Ishikawa (cell line): ENCODE measurements around the gene DRC3.

Experiments
- CEBPB ChIP-seq: IDR thresholded peaks from 2 replicates; pipeline ENCODE4 v1.6.1; 2012
- CREB1 ChIP-seq: IDR thresholded peaks from 2 replicates; pipeline ENCODE4 v1.6.1; 2012; ENCODE audit warnings: low read depth
- EGR1 ChIP-seq: IDR thresholded peaks from 2 replicates; pipeline ENCODE4 v1.6.1; 2012
- EP300 ChIP-seq: IDR thresholded peaks from 2 replicates; pipeline ENCODE4 v1.6.1; 2012; ENCODE audit warnings: borderline replicate concordance
- FOXM1 ChIP-seq: IDR thresholded peaks from 2 replicates; pipeline ENCODE4 v1.6.1; 2012; ENCODE audit warnings: low read depth, borderline replicate concordance
- MAX ChIP-seq: IDR thresholded peaks from 2 replicates; pipeline ENCODE4 v1.6.1; 2012
- NFIC ChIP-seq: IDR thresholded peaks from 2 replicates; pipeline ENCODE4 v1.6.1; 2012
- RAD21 ChIP-seq: IDR thresholded peaks from 2 replicates; pipeline ENCODE4 v1.6.1; 2012; ENCODE audit warnings: low read depth
- REST ChIP-seq: IDR thresholded peaks from 2 replicates; pipeline ENCODE4 v1.6.1; 2012; ENCODE audit warnings: low read depth, mild to moderate bottlenecking
- TAF1 ChIP-seq: IDR thresholded peaks from 2 replicates; pipeline ENCODE4 v1.6.1; 2012; ENCODE audit warnings: low read depth, mild to moderate bottlenecking
- TCF12 ChIP-seq: IDR thresholded peaks from 2 replicates; pipeline ENCODE4 v1.6.1; 2012; ENCODE audit warnings: low read depth
- TEAD4 ChIP-seq: IDR thresholded peaks from 2 replicates; pipeline ENCODE4 v1.6.1; 2012
- USF1 ChIP-seq: IDR thresholded peaks from 2 replicates; pipeline ENCODE4 v1.6.1; 2012
- YY1 ChIP-seq: IDR thresholded peaks from 2 replicates; pipeline ENCODE4 v1.6.1; 2012; ENCODE audit warnings: low read depth
- ZBTB7A ChIP-seq: IDR thresholded peaks from 2 replicates; pipeline ENCODE4 v1.6.1; 2012; ENCODE audit warnings: low read depth

Gene DRC3

GRCh38 chr17:18031955-18032354 lies 59.3 kb downstream of the DRC3 start:
- TF ChIP-seq TEAD4 (no peak), ZBTB7A (no peak), USF1 (no peak), CREB1 (no peak), REST (no peak), MAX (no peak), YY1 (no peak), CEBPB (no peak), EGR1 (no peak)

GRCh38 chr17:18033442-18034099 lies 60.9 kb downstream of the DRC3 start:
- TF ChIP-seq RAD21 (peak; percentile 90), NFIC (no peak), TEAD4 (no peak)

- TF ChIP-seq USF1 (no peak), CEBPB (no peak), REST (no peak), CREB1 (no peak), TEAD4 (no peak), FOXM1 (no peak)
These were observed 63.0 kb downstream of the DRC3 start for GRCh38 chr17:18035704-18036103.

- TF ChIP-seq TAF1 (no peak), NFIC (no peak), REST (no peak), RAD21 (no peak), USF1 (no peak), EGR1 (no peak), TCF12 (no peak), CREB1 (no peak), YY1 (no peak), EP300 (no peak), ZBTB7A (no peak), TEAD4 (no peak)
These were observed 64.8 kb downstream of the DRC3 start for GRCh38 chr17:18037486-18037885.

GRCh38 chr17:18038149-18038850 lies 65.6 kb downstream of the DRC3 start:
- no peak for TF ChIP-seq CEBPB
